Activated naive CD4-positive, alpha-beta T cell treated with anti-CD3 and anti-CD28 coated beads, Interleukin-2, amount 10 ng/mL, durations not matched to agents 7 days and 5 days (primary cell): ENCODE data around the gene CHST12.
A peak's percentile ranks its signal among the peaks of the same experiment; 100 is the strongest.
"Not testable (repeated sequence)": the region's sequence is repeated elsewhere in the genome, so short reads cannot be mapped to it uniquely, and the experiment has no call there.

Experiments used
- CTCF ChIA-PET: fragments of 350-600 bp; sonication (Branson Sonifier 250); formaldehyde crosslinking; loops from one replicate; lab custom pipeline; 2021; ENCODE audit warnings: antibody characterized with exemption; lab: Charles Lee
- DNase-seq: peaks from one replicate; pipeline ENCODE4 v3.0.0-alpha.2; 2020
- H3K27ac Mint-ChIP-seq: one replicate; pipeline ENCODE4 v1.8.0; 2021; ENCODE audit warnings: mild to moderate bottlenecking, moderate library complexity, mixed read lengths
- H3K27me3 Mint-ChIP-seq: one replicate; pipeline ENCODE4 v1.8.0; 2021; ENCODE audit warnings: mild to moderate bottlenecking, mixed read lengths
- H3K36me3 Mint-ChIP-seq: one replicate; pipeline ENCODE4 v1.8.0; 2021; ENCODE audit warnings: mixed read lengths
- H3K4me1 Mint-ChIP-seq: one replicate; pipeline ENCODE4 v1.8.0; 2021; ENCODE audit warnings: mixed read lengths
- H3K4me3 Mint-ChIP-seq: one replicate; pipeline ENCODE4 v1.8.0; 2021; ENCODE audit warnings: mild to moderate bottlenecking, moderate library complexity, mixed read lengths
- H3K9me3 Mint-ChIP-seq: one replicate; pipeline ENCODE4 v1.8.0; 2021; ENCODE audit warnings: mixed read lengths

Gene CHST12

GRCh38 chr7:2372724-2373123 lies 30.7 kb upstream of the CHST12 start:
- H3K4me1 Mint-ChIP-seq, result no peaks in the 10 kb centered on the region
- no peak for DNase-seq
- no peaks in the 10 kb centered on the region for H3K9me3 Mint-ChIP-seq
- H3K4me3 Mint-ChIP-seq, result no peak overlapping the region
- no peaks in the 10 kb centered on the region for H3K27me3 Mint-ChIP-seq
- CTCF ChIA-PET, result interaction anchor here (0.9 kb wide), 1 partner anchor 11 kb away, joined by 3 read pairs; no protein-coding TSS in a partner anchor
- no peak overlapping the region for H3K27ac Mint-ChIP-seq
- H3K36me3 Mint-ChIP-seq, result peaks cover 55% of the 10 kb centered on the region

DNA sequence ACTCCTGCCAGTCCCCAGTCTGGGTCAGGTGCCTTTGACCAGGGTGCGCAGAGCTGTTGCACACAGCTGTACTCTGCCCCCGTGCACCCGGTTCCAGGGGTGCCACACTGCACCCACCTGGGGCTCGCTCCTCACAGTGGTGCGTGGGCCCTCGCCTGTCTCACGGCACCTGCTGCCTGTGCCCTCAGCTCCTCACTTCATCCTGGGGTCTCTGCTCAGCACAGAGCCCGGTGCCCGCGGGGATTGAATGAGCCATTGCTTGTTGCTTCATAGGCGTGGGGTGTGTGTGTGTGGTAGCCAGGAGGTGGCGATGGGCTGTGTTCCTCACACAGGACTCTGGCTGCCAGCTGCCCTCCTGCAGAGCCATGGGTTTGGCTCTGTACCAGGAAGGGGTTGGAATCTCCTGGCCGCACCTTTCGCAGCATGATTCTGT lies 30.3 kb upstream of the CHST12 start:
- H3K36me3 Mint-ChIP-seq, result peaks cover 57% of the 10 kb centered on the region
- CTCF ChIA-PET, result interaction anchor here (0.9 kb wide), 1 partner anchor 11 kb away, joined by 3 read pairs; no protein-coding TSS in a partner anchor
- H3K4me1 Mint-ChIP-seq, result no peaks in the 10 kb centered on the region
- no peak overlapping the region for H3K4me3 Mint-ChIP-seq
- no peaks in the 10 kb centered on the region for H3K9me3 Mint-ChIP-seq
- H3K27me3 Mint-ChIP-seq, result no peaks in the 10 kb centered on the region
- H3K27ac Mint-ChIP-seq, result no peak overlapping the region
- DNase-seq, result no peak

- Mint-ChIP-seq H3K36me3 (peaks cover 60% of the 10 kb centered on the region), H3K4me1 (no peaks in the 10 kb centered on the region), H3K9me3 (no peaks in the 10 kb centered on the region), H3K4me3 (no peak overlapping the region), H3K27ac (no peak overlapping the region), H3K27me3 (no peaks in the 10 kb centered on the region)
- no peak for DNase-seq
- CTCF ChIA-PET, result interaction anchor here (0.9 kb wide), 1 partner anchor 10 kb away, joined by 3 read pairs; no protein-coding TSS in a partner anchor
These were observed 29.8 kb upstream of the CHST12 start for GRCh38 chr7:2373646-2374045.

DNA sequence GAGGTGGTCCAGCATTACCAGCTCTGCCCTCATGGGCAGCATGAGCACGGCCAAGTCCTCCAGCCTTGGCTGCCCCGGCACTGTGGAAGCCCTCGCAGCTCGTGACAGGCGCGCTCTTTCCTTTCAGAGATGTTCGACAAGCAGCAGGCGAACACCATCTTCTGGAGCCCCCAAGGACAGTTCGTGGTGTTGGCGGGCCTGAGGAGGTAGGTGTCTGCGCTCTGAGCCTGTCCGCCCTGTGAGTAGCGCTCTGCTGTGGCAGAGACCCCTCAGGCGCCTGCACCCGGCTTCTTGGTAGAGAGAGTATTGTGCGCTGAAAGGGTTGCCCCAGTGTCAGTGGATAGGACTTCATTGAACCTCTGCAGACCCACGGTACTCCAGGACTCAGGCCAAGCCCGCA lies 29.0 kb upstream of the CHST12 start:
- Mint-ChIP-seq H3K27ac (no peak overlapping the region), H3K9me3 (no peaks in the 10 kb centered on the region), H3K36me3 (peaks cover 59% of the 10 kb centered on the region), H3K4me3 (no peak overlapping the region), H3K27me3 (no peaks in the 10 kb centered on the region), H3K4me1 (no peaks in the 10 kb centered on the region)
- CTCF ChIA-PET, result no interaction called here
- no peak for DNase-seq

- CTCF ChIA-PET, result no interaction called here
- peaks cover 62% of the 10 kb centered on the region for H3K36me3 Mint-ChIP-seq
- H3K27me3 Mint-ChIP-seq, result no peaks in the 10 kb centered on the region
- no peak for DNase-seq
- H3K9me3 Mint-ChIP-seq, result no peaks in the 10 kb centered on the region
- no peaks in the 10 kb centered on the region for H3K4me1 Mint-ChIP-seq
- H3K4me3 Mint-ChIP-seq, result no peak overlapping the region
- H3K27ac Mint-ChIP-seq, result peak overlapping the region; percentile 29
These were observed 28.3 kb upstream of the CHST12 start for GRCh38 chr7:2374830-2375728.

DNA sequence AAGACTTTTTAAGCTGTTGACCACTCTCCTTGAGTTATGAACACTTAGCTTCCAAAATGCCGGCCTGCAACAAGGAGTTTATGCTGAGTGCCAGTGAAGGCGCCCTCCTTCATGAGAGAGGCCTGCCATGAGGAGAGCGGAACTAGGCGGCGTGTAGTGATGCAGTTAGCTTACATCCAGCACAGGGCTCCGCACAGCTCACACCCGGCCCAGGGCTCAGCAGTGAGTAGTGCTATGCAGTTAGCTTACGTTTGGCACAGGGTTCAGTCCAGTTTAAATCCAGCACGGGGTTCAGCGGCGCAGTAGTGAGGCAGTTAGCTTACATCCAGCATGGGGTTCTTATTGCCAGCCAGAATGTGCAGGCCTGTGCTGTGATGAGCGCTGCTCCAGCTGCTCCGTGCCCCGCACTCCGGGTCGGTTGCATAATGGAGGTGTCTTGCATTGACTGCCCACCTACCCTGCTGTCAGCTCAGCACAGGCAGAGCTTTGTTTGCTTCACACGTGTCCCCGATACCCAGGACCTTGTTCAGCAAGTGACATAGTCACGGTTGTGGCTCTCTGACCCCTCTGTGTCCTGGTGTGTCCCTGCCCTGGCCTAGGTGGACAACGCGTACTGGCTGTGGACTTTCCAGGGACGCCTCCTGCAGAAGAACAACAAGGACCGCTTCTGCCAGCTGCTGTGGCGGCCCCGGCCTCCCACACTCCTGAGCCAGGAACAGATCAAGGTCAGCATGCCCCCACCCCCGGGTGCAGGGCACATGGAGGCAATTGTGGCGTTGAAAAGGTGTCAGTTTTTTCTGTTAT lies 26.9 kb upstream of the CHST12 start:
- CTCF ChIA-PET, result interaction anchor here (0.8 to 1.2 kb wide), 2 partner anchors 13 to 54 kb away, joined by 3 to 4 read pairs; no protein-coding TSS in a partner anchor
- Mint-ChIP-seq H3K27me3 (no peaks in the 10 kb centered on the region), H3K36me3 (peaks cover 69% of the 10 kb centered on the region), H3K4me1 (no peaks in the 10 kb centered on the region), H3K27ac (no peak overlapping the region), H3K4me3 (no peak overlapping the region), H3K9me3 (no peaks in the 10 kb centered on the region)
- no peak for DNase-seq

GRCh38 chr7:2377492-2377891 lies 25.9 kb upstream of the CHST12 start:
- CTCF ChIA-PET, H3K4me3 Mint-ChIP-seq, H3K4me1 Mint-ChIP-seq, H3K9me3 Mint-ChIP-seq, H3K27ac Mint-ChIP-seq, DNase-seq, H3K27me3 Mint-ChIP-seq: not testable (repeated sequence)
- peaks cover 64% of the 10 kb centered on the region for H3K36me3 Mint-ChIP-seq

- H3K4me3 Mint-ChIP-seq, H3K4me1 Mint-ChIP-seq, H3K27ac Mint-ChIP-seq, DNase-seq, CTCF ChIA-PET, H3K9me3 Mint-ChIP-seq, H3K27me3 Mint-ChIP-seq: not testable (repeated sequence)
- H3K36me3 Mint-ChIP-seq, result peaks cover 57% of the 10 kb centered on the region
These were observed 25.3 kb upstream of the CHST12 start for GRCh38 chr7:2378125-2378524.

GRCh38 chr7:2379161-2379560 lies 24.2 kb upstream of the CHST12 start:
- peaks cover 53% of the 10 kb centered on the region for H3K36me3 Mint-ChIP-seq
- CTCF ChIA-PET, result no interaction called here
- no peaks in the 10 kb centered on the region for H3K4me1 Mint-ChIP-seq
- no peaks in the 10 kb centered on the region for H3K27me3 Mint-ChIP-seq
- no peaks in the 10 kb centered on the region for H3K9me3 Mint-ChIP-seq
- no peak for DNase-seq
- H3K4me3 Mint-ChIP-seq, result no peak overlapping the region
- no peak overlapping the region for H3K27ac Mint-ChIP-seq

GRCh38 chr7:2379821-2380450 lies 23.5 kb upstream of the CHST12 start:
- no peak overlapping the region for H3K4me3 Mint-ChIP-seq
- H3K36me3 Mint-ChIP-seq, result peaks cover 47% of the 10 kb centered on the region
- CTCF ChIA-PET, result no interaction called here
- no peaks in the 10 kb centered on the region for H3K9me3 Mint-ChIP-seq
- H3K27me3 Mint-ChIP-seq, result no peaks in the 10 kb centered on the region
- DNase-seq, result no peak
- H3K27ac Mint-ChIP-seq, result no peak overlapping the region
- no peaks in the 10 kb centered on the region for H3K4me1 Mint-ChIP-seq

GRCh38 chr7:2380461-2380860 lies 22.9 kb upstream of the CHST12 start:
- DNase-seq, result no peak
- peaks cover 43% of the 10 kb centered on the region for H3K36me3 Mint-ChIP-seq
- H3K4me1 Mint-ChIP-seq, result no peaks in the 10 kb centered on the region
- H3K27me3 Mint-ChIP-seq, result no peaks in the 10 kb centered on the region
- H3K4me3 Mint-ChIP-seq, result no peak overlapping the region
- H3K27ac Mint-ChIP-seq, result no peak overlapping the region
- CTCF ChIA-PET, result no interaction called here
- no peaks in the 10 kb centered on the region for H3K9me3 Mint-ChIP-seq

GRCh38 chr7:2381227-2381626 lies 22.2 kb upstream of the CHST12 start:
- CTCF ChIA-PET, result no interaction called here
- DNase-seq, result no peak
- Mint-ChIP-seq H3K36me3 (peaks cover 42% of the 10 kb centered on the region), H3K27ac (no peak overlapping the region), H3K27me3 (no peaks in the 10 kb centered on the region), H3K4me1 (no peaks in the 10 kb centered on the region), H3K9me3 (no peaks in the 10 kb centered on the region), H3K4me3 (no peak overlapping the region)

GRCh38 chr7:2381881-2382509 lies 21.4 kb upstream of the CHST12 start:
- no peak overlapping the region for H3K4me3 Mint-ChIP-seq

More at GRCh38 chr7:2381881-2382509, 21.4 kb upstream of the CHST12 start:
- no peaks in the 10 kb centered on the region for H3K4me1 Mint-ChIP-seq
- H3K27ac Mint-ChIP-seq, result no peak overlapping the region
- peaks cover 39% of the 10 kb centered on the region for H3K36me3 Mint-ChIP-seq
- DNase-seq, result no peak
- no peaks in the 10 kb centered on the region for H3K9me3 Mint-ChIP-seq
- no peaks in the 10 kb centered on the region for H3K27me3 Mint-ChIP-seq
- CTCF ChIA-PET, result no interaction called here
